ENCODE measurements around the gene TMTC3.

The TMTC3 gene

GRCh38 chr12:88228720-88229119 is 86.6 kb downstream of the TMTC3 start:
- TF ChIP-seq GATA3 (IDR thresholded peaks at IDR 0.05; ENCODE audit: low read depth, low read length) = no peak
- TF ChIP-seq GATA2 (IDR thresholded peaks at IDR 0.05; ENCODE audit: low read depth, low read length) = no peak

DNA sequence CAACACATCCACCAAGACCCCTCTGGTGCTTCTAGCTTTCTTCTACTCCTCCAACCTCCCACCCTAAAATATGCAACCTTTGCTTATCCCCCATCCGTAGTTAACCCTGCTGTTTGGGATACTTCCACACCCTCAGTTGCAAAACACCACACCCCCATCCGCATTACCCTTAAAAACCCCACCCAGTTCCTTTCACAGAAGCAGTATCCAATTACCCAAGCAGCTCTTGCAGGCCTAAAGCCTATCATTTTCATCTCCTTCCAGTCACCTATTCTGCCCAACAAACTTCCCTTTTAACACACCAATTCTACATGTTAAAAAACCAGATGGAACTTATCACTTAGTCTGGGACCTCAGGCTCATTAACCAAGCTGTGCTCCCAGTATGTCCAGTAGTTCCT is 88.2 kb downstream of the TMTC3 start:
- TF ChIP-seq GATA2 (IDR thresholded peaks at IDR 0.05; ENCODE audit: low read depth, low read length) = no peak
- no peak for TF ChIP-seq GATA3 (IDR thresholded peaks at IDR 0.05; ENCODE audit: low read depth, low read length)

DNA sequence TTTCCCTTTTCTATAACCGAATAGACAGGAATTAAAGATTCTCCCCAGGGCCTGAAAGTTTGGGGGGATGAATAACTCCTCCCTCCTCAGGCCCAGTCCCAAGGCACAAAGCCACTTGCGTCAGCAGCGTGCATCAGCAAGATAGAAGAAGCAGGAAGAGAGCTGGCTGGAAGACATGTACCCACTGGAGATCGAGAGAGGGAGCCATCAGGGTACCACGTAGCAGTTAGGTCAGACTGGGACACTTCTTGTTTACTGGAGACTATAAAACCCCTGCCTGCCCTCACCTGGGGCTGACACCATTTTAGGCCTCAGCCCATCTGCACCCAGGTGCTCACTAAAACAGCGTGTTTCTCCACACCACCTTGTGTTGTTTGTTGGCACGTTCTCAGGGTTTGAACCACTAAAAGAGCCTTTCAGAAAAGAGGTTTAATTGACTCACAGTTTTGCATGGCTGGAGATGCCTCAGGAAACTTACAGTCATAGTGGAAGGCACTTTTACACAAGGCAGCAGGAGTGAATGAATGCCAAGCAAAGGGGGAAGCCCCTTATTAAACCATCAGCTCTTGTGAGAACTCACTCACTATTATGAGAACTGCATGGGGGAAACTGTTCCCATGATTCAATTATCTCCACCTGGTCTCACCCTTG is 93.2 kb downstream of the TMTC3 start:
- TF ChIP-seq GATA3 (IDR thresholded peaks at IDR 0.05; ENCODE audit: low read depth, low read length) = no peak
- no peak for TF ChIP-seq GATA2 (IDR thresholded peaks at IDR 0.05; ENCODE audit: low read depth, low read length)

DNA sequence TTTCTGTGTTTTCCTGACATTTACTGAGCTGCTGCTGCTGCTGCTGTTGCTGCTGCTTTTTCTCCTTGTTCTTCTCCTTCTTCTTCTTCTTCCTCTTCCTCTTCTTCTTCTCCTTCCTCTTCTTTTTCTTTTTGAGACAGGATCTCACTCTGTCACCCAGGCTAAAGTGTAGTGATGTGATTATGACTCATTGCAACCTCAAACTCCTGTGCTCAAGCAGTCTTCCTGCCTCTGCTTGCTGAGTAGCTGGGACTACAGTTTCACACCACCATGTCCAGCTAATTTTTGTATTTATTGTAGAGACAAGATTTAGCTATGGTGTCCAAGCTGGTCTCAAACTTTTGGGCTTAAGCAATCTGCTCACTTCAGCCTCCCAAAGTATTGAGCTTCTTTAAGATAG is 95.8 kb downstream of the TMTC3 start:
- TF ChIP-seq GATA3 (IDR thresholded peaks at IDR 0.05; ENCODE audit: low read depth, low read length) (no peak), GATA2 (IDR thresholded peaks at IDR 0.05; ENCODE audit: low read depth, low read length) (no peak)

DNA sequence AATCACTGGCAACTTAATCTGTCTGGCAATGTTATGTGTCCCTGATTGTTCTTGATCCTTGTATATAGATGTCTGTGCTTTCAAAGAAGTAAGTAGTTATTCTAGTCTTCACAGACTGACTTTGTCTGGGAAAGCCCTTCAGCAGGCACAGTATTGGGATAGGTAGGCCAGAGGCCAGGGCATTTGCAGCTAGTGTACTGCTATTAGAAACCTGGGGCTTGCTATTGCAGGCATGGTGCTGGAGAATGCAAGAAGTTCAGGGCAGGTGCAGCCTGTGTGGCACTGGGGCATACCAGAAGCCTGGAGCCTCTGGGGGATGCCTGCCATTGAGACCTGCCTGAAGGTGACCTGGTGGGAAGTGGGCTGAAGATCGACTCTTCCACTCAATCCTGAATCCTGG is 96.3 kb downstream of the TMTC3 start:
- TF ChIP-seq GATA3 (IDR thresholded peaks at IDR 0.05; ENCODE audit: low read depth, low read length) = no peak
- TF ChIP-seq GATA2 (IDR thresholded peaks at IDR 0.05; ENCODE audit: low read depth, low read length) = no peak

- TF ChIP-seq GATA2 (IDR thresholded peaks at IDR 0.05; ENCODE audit: low read depth, low read length) = no peak
- TF ChIP-seq GATA3 (IDR thresholded peaks at IDR 0.05; ENCODE audit: low read depth, low read length) = no peak
Measured at GRCh38 chr12:88241862-88242570, 99.9 kb downstream of the TMTC3 start.

DNA sequence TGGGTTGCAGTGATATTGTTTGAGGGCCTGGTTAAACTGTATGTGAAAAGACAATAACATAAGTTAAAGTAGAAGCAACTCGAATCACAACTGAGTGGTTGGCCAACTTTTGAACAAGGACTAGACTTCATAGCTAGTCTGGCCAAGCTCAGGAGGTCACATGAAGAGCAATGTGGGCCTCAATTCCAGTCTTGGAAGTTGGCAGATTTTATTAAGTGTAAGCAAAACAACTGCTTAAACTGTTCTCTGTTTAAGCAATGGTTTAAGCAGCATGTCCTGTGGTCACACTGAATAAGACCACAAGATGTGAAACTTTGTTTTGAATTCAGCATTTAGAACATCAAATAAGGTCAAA is 100.4 kb downstream of the TMTC3 start:
- TF ChIP-seq GATA2 (IDR thresholded peaks at IDR 0.05; ENCODE audit: low read depth, low read length) (no peak), GATA3 (IDR thresholded peaks at IDR 0.05; ENCODE audit: low read depth, low read length) (no peak)

- no peak for TF ChIP-seq GATA2 (IDR thresholded peaks at IDR 0.05; ENCODE audit: low read depth, low read length)
- TF ChIP-seq GATA3 (IDR thresholded peaks at IDR 0.05; ENCODE audit: low read depth, low read length) = no peak
Measured at GRCh38 chr12:88242939-88243338, 100.8 kb downstream of the TMTC3 start.

DNA sequence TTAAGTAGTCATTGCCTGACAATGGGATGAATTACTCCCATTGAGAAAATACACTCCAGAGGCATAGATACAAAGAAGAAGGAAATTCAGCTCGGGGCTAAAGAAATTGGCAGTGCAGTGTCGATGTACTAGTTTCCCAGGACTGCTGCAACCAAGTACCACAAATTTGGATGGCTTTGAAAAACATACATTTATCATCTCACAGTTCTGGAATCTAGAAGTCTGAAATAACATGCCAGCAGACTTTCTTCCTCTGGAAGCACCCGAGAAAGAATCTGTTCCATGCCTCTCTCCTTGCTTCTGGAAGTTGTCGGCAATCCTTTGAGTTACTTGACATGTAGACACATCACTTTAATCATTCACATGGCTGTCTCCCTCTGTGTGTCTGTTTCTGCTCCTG is 101.9 kb downstream of the TMTC3 start:
- no peak for TF ChIP-seq GATA2 (IDR thresholded peaks at IDR 0.05; ENCODE audit: low read depth, low read length)
- no peak for TF ChIP-seq GATA3 (IDR thresholded peaks at IDR 0.05; ENCODE audit: low read depth, low read length)

- TF ChIP-seq GATA3 (IDR thresholded peaks at IDR 0.05; ENCODE audit: low read depth, low read length) (no peak), GATA2 (IDR thresholded peaks at IDR 0.05; ENCODE audit: low read depth, low read length) (no peak)
Measured at GRCh38 chr12:88245905-88246304, 103.8 kb downstream of the TMTC3 start.

GRCh38 chr12:88247241-88247643 is 105.1 kb downstream of the TMTC3 start:
- TF ChIP-seq GATA3 (IDR thresholded peaks at IDR 0.05; ENCODE audit: low read depth, low read length) = no peak
- no peak for TF ChIP-seq GATA2 (IDR thresholded peaks at IDR 0.05; ENCODE audit: low read depth, low read length)

DNA sequence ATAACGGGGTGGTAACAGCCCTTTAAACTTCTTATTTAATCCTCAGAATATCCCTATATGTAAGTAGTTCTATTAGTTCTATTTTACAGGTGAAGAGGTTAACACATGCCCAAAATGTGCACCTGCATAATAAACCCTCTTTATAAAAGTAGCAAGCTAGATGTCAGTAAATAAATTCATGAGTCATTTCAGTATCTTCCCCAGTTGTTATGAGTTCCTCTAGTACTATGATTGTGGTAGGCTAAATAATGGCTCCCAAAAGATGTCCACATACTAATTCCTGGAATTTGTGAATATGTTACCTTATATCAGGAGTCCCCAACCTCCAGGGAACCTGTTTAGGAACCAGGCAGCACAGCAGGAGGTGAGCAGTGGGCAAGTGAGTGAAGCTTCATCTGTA is 106.5 kb downstream of the TMTC3 start:
- no peak for TF ChIP-seq GATA2 (IDR thresholded peaks at IDR 0.05; ENCODE audit: low read depth, low read length)
- TF ChIP-seq GATA3 (IDR thresholded peaks at IDR 0.05; ENCODE audit: low read depth, low read length) = no peak
